T-helper 17 cell (primary cell): Measurements from ENCODE around the gene SLC1A3. TPM values are rescaled to one million over a fixed set of nuclear protein-coding genes. Genes with fewer than 3 reads are reported as not detected.
"Not testable (repeated sequence)": the region's sequence is repeated elsewhere in the genome, so short reads cannot be mapped to it uniquely, and the experiment has no call there.

Experiments used
- ATAC-seq: fragments of 150-1000 bp; cut with Tn5 transposase; 2 replicates; pipeline ENCODE4 v1.10.0; 2021; ENCODE audit warnings: mild to moderate bottlenecking, moderate library complexity
- DNase-seq, 3 donors: peaks; one replicate each; pipeline versions ENCODE4 v3.0.0 to v3.0.0-alpha.2; 2020 to 2021
- H3K9me3 ChIP-seq: one replicate; pipeline ENCODE4 v1.7.0; 2013; ENCODE audit warnings: low read length, mild to moderate bottlenecking; ENCODE audit not compliant: control insufficient read depth, poor library complexity, severe bottlenecking
- H3K27ac Mint-ChIP-seq: one replicate; pipeline ENCODE4 v1.8.0; 2022; ENCODE audit warnings: mild to moderate bottlenecking, moderate library complexity, mixed read lengths
- H3K27me3 Mint-ChIP-seq: one replicate; pipeline ENCODE4 v1.8.0; 2022; ENCODE audit warnings: mixed read lengths
- H3K36me3 Mint-ChIP-seq: one replicate; pipeline ENCODE4 v1.8.0; 2022; ENCODE audit warnings: low read depth, mixed read lengths
- H3K4me1 Mint-ChIP-seq: one replicate; pipeline ENCODE4 v1.8.0; 2022; ENCODE audit warnings: mild to moderate bottlenecking, mixed read lengths
- H3K4me3 Mint-ChIP-seq: one replicate; pipeline ENCODE4 v1.8.0; 2022; ENCODE audit warnings: mild to moderate bottlenecking, moderate library complexity, mixed read lengths
- total RNA-seq, 4 donors: library from RNA in 2 of 4; stranded (reverse) in 2 of 4; gene quantifications; one replicate each; pipeline ENCODE4 v1.2.3 and lab custom pipeline; 2022 to 2026

The SLC1A3 gene
- total RNA-seq, 2 donors from 2014 or later: not detected

GRCh38 chr5:36587354-36587753, 19.1 kb upstream of the SLC1A3 start:
- Mint-ChIP-seq H3K4me3 (no peak overlapping the region), H3K4me1 (no peaks in the 10 kb centered on the region), H3K27ac (no peak overlapping the region)

GRCh38 chr5:36589735-36590134, 16.7 kb upstream of the SLC1A3 start:
- peaks cover 16% of the 10 kb centered on the region for H3K27me3 Mint-ChIP-seq
- H3K9me3 ChIP-seq, DNase-seq, ATAC-seq, H3K27ac Mint-ChIP-seq, H3K4me3 Mint-ChIP-seq, H3K36me3 Mint-ChIP-seq, H3K4me1 Mint-ChIP-seq: not testable (repeated sequence)

More at GRCh38 chr5:36587354-36587753, 19.1 kb upstream of the SLC1A3 start:
- Mint-ChIP-seq H3K36me3 (no peaks in the 10 kb centered on the region), H3K27me3 (peaks cover 27% of the 10 kb centered on the region)
- DNase-seq (no peak), ATAC-seq (no peak)
- H3K9me3 ChIP-seq: no peaks in the 10 kb centered on the region

DNA sequence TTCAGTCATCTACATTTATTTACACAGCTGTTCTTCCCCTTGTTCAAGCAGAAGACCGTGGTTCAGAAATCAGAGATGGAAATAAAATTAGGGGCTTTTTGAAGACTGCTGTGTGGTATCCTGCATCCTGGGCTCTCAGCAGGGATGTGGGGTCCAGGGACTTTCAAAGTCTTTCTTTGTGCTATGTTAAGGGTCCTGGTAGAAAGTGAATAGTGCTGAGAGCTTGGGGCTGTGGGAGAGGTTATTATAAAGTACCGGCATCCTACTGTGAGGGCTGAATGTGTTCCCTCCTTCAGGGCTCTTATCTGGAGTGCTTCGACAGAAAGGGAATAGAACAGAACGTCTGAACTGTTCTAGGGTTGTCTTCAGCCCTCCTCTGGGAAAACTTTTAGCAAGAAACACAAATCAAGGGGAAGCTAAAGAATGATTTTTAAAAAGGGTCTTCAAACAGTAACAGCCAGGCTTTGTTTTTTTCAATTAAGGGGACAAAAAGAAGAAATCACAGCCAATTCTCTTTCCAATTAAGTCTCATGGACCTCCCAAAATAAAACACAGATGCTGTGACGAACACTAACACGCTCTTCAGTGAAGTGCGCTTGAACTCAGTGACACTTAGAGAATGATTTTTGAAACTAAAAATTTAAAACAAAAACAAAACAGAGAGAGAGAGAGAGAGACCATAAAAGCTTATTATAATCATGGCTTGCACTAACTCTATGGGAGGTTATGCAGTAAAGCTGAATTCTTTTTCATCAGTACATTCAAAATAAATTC, 15.7 kb upstream of the SLC1A3 start:
- no peak for ATAC-seq
- H3K36me3 Mint-ChIP-seq: no peaks in the 10 kb centered on the region

GRCh38 chr5:36593867-36594266, 12.5 kb upstream of the SLC1A3 start:
- Mint-ChIP-seq H3K4me1 (no peaks in the 10 kb centered on the region), H3K4me3 (no peak overlapping the region), H3K36me3 (no peaks in the 10 kb centered on the region), H3K27ac (no peak overlapping the region), H3K27me3 (peaks cover 10% of the 10 kb centered on the region)
- DNase-seq: no peak
- H3K9me3 ChIP-seq: no peaks in the 10 kb centered on the region
- no peak for ATAC-seq

More for the DNA sequence above, 15.7 kb upstream of the SLC1A3 start:
- Mint-ChIP-seq H3K27me3 (peaks cover 16% of the 10 kb centered on the region), H3K4me1 (no peaks in the 10 kb centered on the region), H3K4me3 (no peak overlapping the region), H3K27ac (no peak overlapping the region)
- H3K9me3 ChIP-seq: no peaks in the 10 kb centered on the region
- no peak for DNase-seq

DNA sequence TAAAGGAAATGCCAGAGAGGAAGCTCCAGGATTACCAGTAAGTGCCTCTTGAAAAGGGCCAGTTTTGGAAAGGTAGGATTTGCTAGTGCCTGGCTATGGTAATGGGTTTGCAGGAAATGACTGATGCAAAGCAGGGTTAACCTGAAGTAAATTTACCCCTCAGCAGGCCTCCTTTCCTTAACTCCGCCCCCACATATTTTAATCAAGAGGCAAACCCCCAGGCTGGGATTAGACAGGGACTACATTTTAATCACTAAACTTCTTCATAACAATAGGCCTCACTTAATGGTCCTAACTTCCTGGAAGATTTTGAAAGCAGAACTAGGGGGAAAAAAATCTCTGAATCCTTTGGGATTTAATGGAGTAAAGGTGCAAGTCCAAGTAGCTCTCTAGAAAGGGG, 10.2 kb upstream of the SLC1A3 start:
- ATAC-seq (no peak), DNase-seq (no peak)
- Mint-ChIP-seq H3K4me1 (no peaks in the 10 kb centered on the region), H3K27ac (no peak overlapping the region), H3K36me3 (no peaks in the 10 kb centered on the region), H3K27me3 (peaks cover 11% of the 10 kb centered on the region), H3K4me3 (no peak overlapping the region)
- H3K9me3 ChIP-seq: no peaks in the 10 kb centered on the region

DNA sequence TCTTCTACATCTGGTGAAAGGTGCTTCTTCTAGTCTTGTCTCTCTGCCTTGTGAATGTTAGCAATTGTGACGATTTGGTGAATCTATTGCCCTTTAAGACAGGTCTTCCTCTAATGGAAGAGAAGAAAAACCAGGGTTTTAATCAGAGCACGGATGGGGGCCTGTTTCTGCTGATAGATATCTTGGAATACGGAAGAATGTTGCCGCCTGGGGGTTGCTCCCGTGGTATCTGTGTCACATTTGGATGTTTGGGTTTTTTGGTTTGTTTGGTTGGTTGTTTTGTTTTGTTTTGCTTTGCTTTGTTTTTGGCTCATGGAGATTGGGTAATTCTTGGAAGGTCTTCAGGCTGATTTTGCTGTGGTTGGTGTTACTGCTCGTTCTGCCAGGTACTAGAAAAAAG, 9.7 kb upstream of the SLC1A3 start:
- H3K9me3 ChIP-seq: no peaks in the 10 kb centered on the region
- H3K36me3 Mint-ChIP-seq: no peaks in the 10 kb centered on the region
- H3K27me3 Mint-ChIP-seq: peaks cover 7% of the 10 kb centered on the region
- no peak for ATAC-seq
- DNase-seq: no peak
- H3K27ac Mint-ChIP-seq: no peak overlapping the region
- no peak overlapping the region for H3K4me3 Mint-ChIP-seq
- no peaks in the 10 kb centered on the region for H3K4me1 Mint-ChIP-seq

GRCh38 chr5:36598045-36598444, 8.4 kb upstream of the SLC1A3 start:
- no peak for DNase-seq
- Mint-ChIP-seq H3K27me3 (peaks cover 7% of the 10 kb centered on the region), H3K4me1 (no peaks in the 10 kb centered on the region), H3K27ac (no peak overlapping the region), H3K36me3 (no peaks in the 10 kb centered on the region), H3K4me3 (no peak overlapping the region)
- no peaks in the 10 kb centered on the region for H3K9me3 ChIP-seq
- no peak for ATAC-seq

GRCh38 chr5:36599986-36600779, 6.2 kb upstream of the SLC1A3 start:
- no peak for DNase-seq
- Mint-ChIP-seq H3K4me3 (no peak overlapping the region), H3K27ac (no peak overlapping the region), H3K36me3 (no peaks in the 10 kb centered on the region), H3K4me1 (no peaks in the 10 kb centered on the region), H3K27me3 (peaks cover 22% of the 10 kb centered on the region)
- no peak for ATAC-seq
- no peaks in the 10 kb centered on the region for H3K9me3 ChIP-seq

GRCh38 chr5:36600917-36601527, 5.4 kb upstream of the SLC1A3 start:
- Mint-ChIP-seq H3K4me1 (peaks cover 2% of the 10 kb centered on the region), H3K27me3 (peaks cover 28% of the 10 kb centered on the region), H3K4me3 (no peak overlapping the region), H3K27ac (no peak overlapping the region), H3K36me3 (no peaks in the 10 kb centered on the region)
- DNase-seq (no peak), ATAC-seq (no peak)
- no peaks in the 10 kb centered on the region for H3K9me3 ChIP-seq

DNA sequence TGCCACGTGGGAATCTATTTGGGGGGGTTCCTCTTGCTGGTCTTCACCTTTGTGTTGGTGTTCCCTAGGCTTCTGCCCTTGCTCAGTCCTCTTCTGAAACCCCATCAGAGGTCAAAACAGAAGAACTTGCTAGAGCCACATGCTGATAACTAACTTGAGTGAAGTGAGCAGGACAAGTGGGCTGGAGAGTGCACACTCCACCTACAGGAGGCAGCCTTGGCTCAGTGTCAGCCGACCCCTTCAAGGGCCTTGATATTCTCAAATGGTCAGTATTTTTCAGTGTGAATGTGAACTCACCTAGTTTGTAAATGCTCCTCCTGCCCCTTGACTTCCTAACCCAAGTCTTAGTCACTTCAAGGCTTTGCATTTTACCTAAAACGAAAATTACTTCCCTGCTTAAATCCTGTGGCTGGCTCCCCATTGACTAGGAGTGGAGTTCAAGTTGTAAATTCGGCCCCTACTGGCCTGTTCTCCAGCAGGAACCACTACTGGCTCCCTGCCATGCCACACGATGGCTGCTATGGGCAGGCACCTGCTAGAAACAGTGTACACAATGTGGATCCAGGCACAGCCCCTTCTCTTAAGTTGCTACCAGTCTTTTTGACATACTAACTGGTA, 3.6 kb upstream of the SLC1A3 start:
- ATAC-seq: no peak
- no peak overlapping the region for H3K27ac Mint-ChIP-seq

DNA sequence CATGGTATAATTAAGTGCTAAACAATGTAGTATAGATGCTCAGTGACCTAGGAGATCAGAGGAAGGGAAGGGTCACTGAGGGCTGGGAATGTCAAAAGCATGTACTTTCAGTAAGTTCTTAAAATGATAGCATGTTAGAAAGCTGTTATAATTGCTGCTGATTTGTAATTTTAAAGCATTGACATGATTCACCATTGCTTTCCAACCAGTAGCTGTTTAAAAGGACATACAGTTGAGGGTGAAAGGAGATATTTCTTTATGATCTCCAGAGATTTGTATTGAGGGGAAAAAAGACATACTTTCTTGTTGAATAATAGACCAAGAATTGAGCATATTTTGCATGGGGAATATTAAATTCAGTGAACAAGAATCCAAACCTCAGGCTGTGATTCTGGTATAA, 1.2 kb upstream of the SLC1A3 start:
- H3K27me3 Mint-ChIP-seq: peaks cover 54% of the 10 kb centered on the region
- no peak overlapping the region for H3K27ac Mint-ChIP-seq

More for the DNA sequence above, 3.6 kb upstream of the SLC1A3 start:
- Mint-ChIP-seq H3K36me3 (peaks cover 5% of the 10 kb centered on the region), H3K4me1 (peaks cover 13% of the 10 kb centered on the region), H3K27me3 (peaks cover 42% of the 10 kb centered on the region), H3K4me3 (no peak overlapping the region)
- no peaks in the 10 kb centered on the region for H3K9me3 ChIP-seq
- DNase-seq: no peak

GRCh38 chr5:36606036-36606427, 374 bp upstream of the SLC1A3 start:
- peak overlapping the region; percentile 78 for H3K4me3 Mint-ChIP-seq
- H3K4me1 Mint-ChIP-seq: peaks cover 13% of the 10 kb centered on the region
- no peak for DNase-seq
- peaks cover 52% of the 10 kb centered on the region for H3K27me3 Mint-ChIP-seq
- no peak for ATAC-seq
- no peaks in the 10 kb centered on the region for H3K9me3 ChIP-seq
- H3K27ac Mint-ChIP-seq: no peak overlapping the region
- H3K36me3 Mint-ChIP-seq: peaks cover 5% of the 10 kb centered on the region

More for the DNA sequence above, 1.2 kb upstream of the SLC1A3 start:
- Mint-ChIP-seq H3K4me1 (peaks cover 13% of the 10 kb centered on the region), H3K4me3 (no peak overlapping the region), H3K36me3 (peaks cover 5% of the 10 kb centered on the region)
- no peaks in the 10 kb centered on the region for H3K9me3 ChIP-seq
- ATAC-seq (no peak), DNase-seq (no peak)

- H3K27me3 Mint-ChIP-seq: peaks cover 58% of the 10 kb centered on the region
- peak overlapping the region; percentile 78 for H3K4me3 Mint-ChIP-seq
- ATAC-seq: no peak
These were observed 737 bp downstream of the SLC1A3 start for GRCh38 chr5:36607114-36607571.

More at GRCh38 chr5:36607114-36607571, 737 bp downstream of the SLC1A3 start:
- H3K9me3 ChIP-seq: no peaks in the 10 kb centered on the region
- H3K4me1 Mint-ChIP-seq: peaks cover 13% of the 10 kb centered on the region
- peaks cover 5% of the 10 kb centered on the region for H3K36me3 Mint-ChIP-seq
- DNase-seq: no peak
- H3K27ac Mint-ChIP-seq: no peak overlapping the region
